Neural progenitor cell (in vitro differentiated cells): Measurements from ENCODE around the gene PRSS2. TPM values are rescaled to one million over a fixed set of nuclear protein-coding genes. Genes with fewer than 3 reads are reported as not detected.

ENCODE experiments used
- DNase-seq: peaks from one replicate; pipeline ENCODE4 v3.0.0-alpha.2; 2016; ENCODE audit warnings: low spot score
- H2AFZ ChIP-seq: fragments of 200-600 bp; sonication (generic); replicated peaks from 2 replicates; pipeline ENCODE4 v1.6.1; 2016; ENCODE audit warnings: antibody characterized with exemption
- H3F3A ChIP-seq: fragments of 200-600 bp; sonication (generic); 2 replicates; pipeline ENCODE4 v1.6.1; 2016; ENCODE audit warnings: antibody characterized with exemption, low read depth
- H3K27ac ChIP-seq: fragments of 200-600 bp; sonication (generic); 2 replicates; pipeline ENCODE4 v1.5.1; 2016; ENCODE audit warnings: mild to moderate bottlenecking
- H3K27me3 ChIP-seq: fragments of 200-600 bp; sonication (generic); 2 replicates; pipeline ENCODE4 v1.6.1; 2016; ENCODE audit warnings: mild to moderate bottlenecking, moderate library complexity
- H3K36me3 ChIP-seq: fragments of 200-600 bp; sonication (generic); 2 replicates; pipeline ENCODE4 v1.5.1; 2016
- H3K4me1 ChIP-seq: fragments of 200-600 bp; sonication (generic); 2 replicates; pipeline ENCODE4 v1.6.1; 2016; ENCODE audit warnings: mixed run types
- H3K4me2 ChIP-seq: fragments of 200-600 bp; sonication (generic); 2 replicates; pipeline ENCODE4 v1.6.1; 2016
- H3K4me3 ChIP-seq: fragments of 200-600 bp; sonication (generic); 2 replicates; pipeline ENCODE4 v1.5.1; 2016
- H3K79me2 ChIP-seq: fragments of 200-600 bp; sonication (generic); 2 replicates; pipeline ENCODE4 v1.6.1; 2016; ENCODE audit warnings: low read depth
- H3K9ac ChIP-seq: fragments of 200-600 bp; sonication (generic); 2 replicates; pipeline ENCODE4 v1.6.1; 2016
- H3K9me3 ChIP-seq: fragments of 200-600 bp; sonication (generic); 2 replicates; pipeline ENCODE4 v1.5.1; 2016; ENCODE audit warnings: low read depth
- H4K20me1 ChIP-seq: fragments of 200-600 bp; sonication (generic); 2 replicates; pipeline ENCODE4 v1.6.1; 2016; ENCODE audit warnings: low read depth
- H3K27ac Mint-ChIP-seq: 3 replicates; pipeline ENCODE4 v1.8.0; 2021; ENCODE audit warnings: mixed read lengths
- H3K27me3 Mint-ChIP-seq: 2 replicates; pipeline ENCODE4 v1.8.0; 2022; ENCODE audit warnings: low read depth, mild to moderate bottlenecking, inconsistent platforms, moderate library complexity, mixed read lengths; ENCODE audit not compliant: insufficient read depth
- H3K36me3 Mint-ChIP-seq: 3 replicates; pipeline ENCODE4 v1.8.0; 2021; ENCODE audit warnings: mixed read lengths
- H3K4me1 Mint-ChIP-seq: 3 replicates; pipeline ENCODE4 v1.8.0; 2021; ENCODE audit warnings: mixed read lengths
- H3K4me3 Mint-ChIP-seq: 3 replicates; pipeline ENCODE4 v1.8.0; 2021; ENCODE audit warnings: mild to moderate bottlenecking, moderate library complexity, mixed read lengths
- H3K9me3 Mint-ChIP-seq: 3 replicates; pipeline ENCODE4 v1.8.0; 2020; ENCODE audit warnings: mixed read lengths
- EZH2 ChIP-seq: fragments of 200-600 bp; sonication (generic); IDR thresholded peaks from 2 replicates; pipeline ENCODE4 v1.6.1; 2017; ENCODE audit warnings: antibody characterized with exemption, mild to moderate bottlenecking, moderate library complexity
- EZH2phosphoT487 ChIP-seq: fragments of 200-600 bp; sonication (generic); IDR thresholded peaks from 2 replicates; pipeline ENCODE4 v1.6.1; 2017; ENCODE audit warnings: antibody characterized with exemption
- total RNA-seq: library from RNA; depleted of rRNA; stranded (reverse); fragments of >200 nt; gene quantifications from 2 replicates; pipeline ENCODE4 v1.2.3, GENCODE V29; 2015; ENCODE audit warnings: low replicate concordance
- TF ChIP-seq, protein P1 (sequence below): fragments of 200-600 bp; sonication (generic); IDR thresholded peaks from 2 replicates; pipeline ENCODE4 v1.5.1; 2017; ENCODE audit warnings: antibody characterized with exemption, mild to moderate bottlenecking

PRSS2 gene
- total RNA-seq, 1 donor from 2014 or later: not detected

- Mint-ChIP-seq H3K27me3 (peaks cover 4% of the 10 kb centered on the region), H3K36me3 (no peaks in the 10 kb centered on the region), H3K4me3 (no peak overlapping the region), H3K9me3 (no peaks in the 10 kb centered on the region), H3K4me1 (peaks cover 4% of the 10 kb centered on the region), H3K27ac (no peak overlapping the region)
- no peaks in the 10 kb centered on the region for H3K79me2 ChIP-seq
- no peaks in the 10 kb centered on the region for H3K27me3 ChIP-seq
- H3K9me3 ChIP-seq: no peaks in the 10 kb centered on the region
- no peaks in the 10 kb centered on the region for H3F3A ChIP-seq
- DNase-seq: no peak
- no peak overlapping the region for H2AFZ ChIP-seq
- H3K36me3 ChIP-seq: no peaks in the 10 kb centered on the region
- no peak for TF ChIP-seq EZH2phosphoT487
- TF ChIP-seq, protein P1, sequence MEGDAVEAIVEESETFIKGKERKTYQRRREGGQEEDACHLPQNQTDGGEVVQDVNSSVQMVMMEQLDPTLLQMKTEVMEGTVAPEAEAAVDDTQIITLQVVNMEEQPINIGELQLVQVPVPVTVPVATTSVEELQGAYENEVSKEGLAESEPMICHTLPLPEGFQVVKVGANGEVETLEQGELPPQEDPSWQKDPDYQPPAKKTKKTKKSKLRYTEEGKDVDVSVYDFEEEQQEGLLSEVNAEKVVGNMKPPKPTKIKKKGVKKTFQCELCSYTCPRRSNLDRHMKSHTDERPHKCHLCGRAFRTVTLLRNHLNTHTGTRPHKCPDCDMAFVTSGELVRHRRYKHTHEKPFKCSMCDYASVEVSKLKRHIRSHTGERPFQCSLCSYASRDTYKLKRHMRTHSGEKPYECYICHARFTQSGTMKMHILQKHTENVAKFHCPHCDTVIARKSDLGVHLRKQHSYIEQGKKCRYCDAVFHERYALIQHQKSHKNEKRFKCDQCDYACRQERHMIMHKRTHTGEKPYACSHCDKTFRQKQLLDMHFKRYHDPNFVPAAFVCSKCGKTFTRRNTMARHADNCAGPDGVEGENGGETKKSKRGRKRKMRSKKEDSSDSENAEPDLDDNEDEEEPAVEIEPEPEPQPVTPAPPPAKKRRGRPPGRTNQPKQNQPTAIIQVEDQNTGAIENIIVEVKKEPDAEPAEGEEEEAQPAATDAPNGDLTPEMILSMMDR: no peak
- no peak for TF ChIP-seq EZH2
- H3K4me2 ChIP-seq: no peak overlapping the region
- no peaks in the 10 kb centered on the region for H4K20me1 ChIP-seq
- no peak overlapping the region for H3K27ac ChIP-seq
- no peak overlapping the region for H3K9ac ChIP-seq
- H3K4me1 ChIP-seq: no peaks in the 10 kb centered on the region
- H3K4me3 ChIP-seq: no peak overlapping the region
Observed at GRCh38 chr7:142812437-142813215, 41.9 kb downstream of the PRSS2 start.

DNA sequence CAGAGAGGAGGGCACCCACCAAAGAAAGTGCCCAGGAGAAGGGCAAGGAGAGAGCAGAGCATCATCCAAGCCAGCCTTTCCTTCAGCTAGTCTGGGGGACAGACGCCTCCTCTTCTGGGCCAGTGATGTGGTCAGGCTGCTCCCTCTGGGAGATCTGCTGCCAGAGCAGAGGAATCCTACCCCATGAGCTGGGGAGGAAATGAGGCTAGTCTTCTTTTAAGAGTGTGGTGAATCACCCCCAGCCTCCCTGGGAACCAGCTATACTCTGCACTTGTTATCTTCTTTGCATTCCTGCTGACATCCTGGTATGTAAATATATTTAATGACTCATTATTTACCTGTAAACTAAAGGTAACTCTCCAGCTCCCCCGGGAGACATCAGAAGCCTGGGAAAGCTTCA is 42.5 kb downstream of the PRSS2 start:
- Histone ChIP-seq H3K9ac (no peak overlapping the region), H3K9me3 (no peaks in the 10 kb centered on the region), H3K79me2 (no peaks in the 10 kb centered on the region), H3K4me1 (no peaks in the 10 kb centered on the region), H3F3A (no peaks in the 10 kb centered on the region), H2AFZ (no peak overlapping the region), H3K27ac (no peak overlapping the region), H3K27me3 (no peaks in the 10 kb centered on the region), H4K20me1 (no peaks in the 10 kb centered on the region), H3K4me3 (no peak overlapping the region), H3K36me3 (no peaks in the 10 kb centered on the region), H3K4me2 (no peak overlapping the region)
- Mint-ChIP-seq H3K4me3 (no peak overlapping the region), H3K9me3 (no peaks in the 10 kb centered on the region), H3K27ac (no peak overlapping the region), H3K27me3 (peaks cover 4% of the 10 kb centered on the region), H3K4me1 (peaks cover 4% of the 10 kb centered on the region), H3K36me3 (no peaks in the 10 kb centered on the region)
- TF ChIP-seq EZH2 (no peak), EZH2phosphoT487 (no peak)
- TF ChIP-seq, protein P1: no peak
- no peak for DNase-seq

DNA sequence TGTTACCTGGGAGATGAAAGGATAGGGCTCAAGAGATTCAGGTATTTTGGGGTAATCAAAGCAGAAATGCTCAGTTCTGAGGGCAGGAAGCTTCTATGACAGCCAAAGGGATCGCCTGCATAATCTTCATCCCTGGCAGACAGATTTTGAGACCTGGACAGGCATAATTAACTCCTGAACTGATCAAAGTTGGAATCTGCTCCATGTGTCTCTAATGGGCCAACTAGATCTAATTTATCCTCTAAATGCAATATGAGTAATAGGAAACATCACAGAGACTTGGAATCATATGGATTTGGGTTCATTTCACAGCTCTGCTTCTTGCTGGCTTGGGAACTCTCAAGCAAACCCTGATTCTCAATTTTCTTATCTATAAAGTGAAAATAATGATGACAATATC is 42.9 kb downstream of the PRSS2 start:
- no peak for TF ChIP-seq EZH2phosphoT487
- TF ChIP-seq, protein P1: no peak
- TF ChIP-seq EZH2: no peak
- Histone ChIP-seq H3K79me2 (no peaks in the 10 kb centered on the region), H3K9ac (no peak overlapping the region), H3K27me3 (no peaks in the 10 kb centered on the region), H2AFZ (no peak overlapping the region), H3K4me3 (no peak overlapping the region), H3K9me3 (no peaks in the 10 kb centered on the region), H3F3A (no peaks in the 10 kb centered on the region), H3K27ac (no peak overlapping the region), H3K36me3 (no peaks in the 10 kb centered on the region), H3K4me1 (no peaks in the 10 kb centered on the region), H4K20me1 (no peaks in the 10 kb centered on the region), H3K4me2 (no peak overlapping the region)
- Mint-ChIP-seq H3K9me3 (no peaks in the 10 kb centered on the region), H3K27me3 (peaks cover 4% of the 10 kb centered on the region), H3K36me3 (no peaks in the 10 kb centered on the region), H3K27ac (no peak overlapping the region), H3K4me1 (peaks cover 4% of the 10 kb centered on the region), H3K4me3 (no peak overlapping the region)
- no peak for DNase-seq
